C1 segment of cervical spinal cord (tissue), 14 donors: ENCODE results near the gene COL4A2.
"Not testable (repeated sequence)": the region's sequence is repeated elsewhere in the genome, so short reads cannot be mapped to it uniquely, and the experiment has no call there.

Experiments used
- DNase-seq, 14 donors: peaks; one replicate each; lab custom pipeline; 2025; lab: John Stamatoyannopoulos, UW

Gene COL4A2

GRCh38 chr13:110531671-110532083 lies 224.6 kb downstream of the COL4A2 start:
- peak in 2 of 14 donors; percentile 11 to 34 for DNase-seq

GRCh38 chr13:110532258-110532657 lies 225.2 kb downstream of the COL4A2 start:
- DNase-seq, result not testable (repeated sequence)

GRCh38 chr13:110533771-110534670 lies 226.9 kb downstream of the COL4A2 start:
- no peak for DNase-seq

- DNase-seq, result no peak
These were observed 228.4 kb downstream of the COL4A2 start for GRCh38 chr13:110535526-110535925.

GRCh38 chr13:110536006-110536693 lies 229.1 kb downstream of the COL4A2 start:
- DNase-seq, result peak in 8 of 14 donors; percentile 19 to 63 (median 46)

- DNase-seq, result no peak
These were observed 231.5 kb downstream of the COL4A2 start for GRCh38 chr13:110538632-110539031.

- DNase-seq, result no peak
These were observed 232.8 kb downstream of the COL4A2 start for GRCh38 chr13:110539894-110540293.

GRCh38 chr13:110540871-110541525 lies 233.9 kb downstream of the COL4A2 start:
- DNase-seq, result no peak

GRCh38 chr13:110541526-110541920 lies 234.4 kb downstream of the COL4A2 start:
- no peak for DNase-seq

GRCh38 chr13:110542169-110542796 lies 235.2 kb downstream of the COL4A2 start:
- no peak for DNase-seq

- no peak for DNase-seq
These were observed 239.3 kb downstream of the COL4A2 start for GRCh38 chr13:110546378-110546777.

- DNase-seq, result peak in 1 of 14 donors; percentile 28
These were observed 239.8 kb downstream of the COL4A2 start for GRCh38 chr13:110546926-110547325.

GRCh38 chr13:110548891-110549794 lies 242.1 kb downstream of the COL4A2 start:
- DNase-seq, result no peak

- DNase-seq, result no peak
These were observed 242.7 kb downstream of the COL4A2 start for GRCh38 chr13:110549795-110550160.

GRCh38 chr13:110551284-110551683 lies 244.2 kb downstream of the COL4A2 start:
- DNase-seq, result no peak

- peak in 1 of 14 donors; percentile 22 for DNase-seq
These were observed 245.7 kb downstream of the COL4A2 start for GRCh38 chr13:110552767-110553166.

- no peak for DNase-seq
These were observed 246.3 kb downstream of the COL4A2 start for GRCh38 chr13:110553417-110553816.

- no peak for DNase-seq
These were observed 247.2 kb downstream of the COL4A2 start for GRCh38 chr13:110554227-110554836.

- no peak for DNase-seq
These were observed 247.9 kb downstream of the COL4A2 start for GRCh38 chr13:110554946-110555345.

- no peak for DNase-seq
These were observed 248.6 kb downstream of the COL4A2 start for GRCh38 chr13:110555601-110556223.
